ENCODE data around the gene GFPT1. TPM values are rescaled to one million over a fixed set of nuclear protein-coding genes. Genes with fewer than 3 reads are reported as not detected.

GFPT1 gene
- total RNA-seq, 4 donors from 2014 or later: 24.3 to 90.5 (median 39.5) TPM

DNA sequence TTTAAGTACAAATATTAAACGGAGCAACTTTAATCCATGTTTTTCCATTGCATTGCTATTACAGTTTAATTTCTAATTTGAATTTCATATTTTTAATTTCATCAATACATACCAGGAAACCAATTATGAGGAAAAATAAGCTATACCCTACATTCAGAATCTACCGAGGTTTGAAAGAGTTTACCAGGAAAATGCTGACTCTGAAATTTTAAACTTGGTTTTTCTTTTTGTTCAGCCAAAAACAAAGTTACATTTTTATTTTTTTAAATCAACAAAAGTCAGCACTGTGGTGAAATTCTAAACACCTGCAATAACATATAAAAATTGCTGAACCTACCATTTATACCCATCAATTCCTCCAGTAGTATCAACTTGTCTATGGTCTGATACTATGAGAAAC, 53.7 kb downstream of the GFPT1 start:
- TF ChIP-seq, protein P1, sequence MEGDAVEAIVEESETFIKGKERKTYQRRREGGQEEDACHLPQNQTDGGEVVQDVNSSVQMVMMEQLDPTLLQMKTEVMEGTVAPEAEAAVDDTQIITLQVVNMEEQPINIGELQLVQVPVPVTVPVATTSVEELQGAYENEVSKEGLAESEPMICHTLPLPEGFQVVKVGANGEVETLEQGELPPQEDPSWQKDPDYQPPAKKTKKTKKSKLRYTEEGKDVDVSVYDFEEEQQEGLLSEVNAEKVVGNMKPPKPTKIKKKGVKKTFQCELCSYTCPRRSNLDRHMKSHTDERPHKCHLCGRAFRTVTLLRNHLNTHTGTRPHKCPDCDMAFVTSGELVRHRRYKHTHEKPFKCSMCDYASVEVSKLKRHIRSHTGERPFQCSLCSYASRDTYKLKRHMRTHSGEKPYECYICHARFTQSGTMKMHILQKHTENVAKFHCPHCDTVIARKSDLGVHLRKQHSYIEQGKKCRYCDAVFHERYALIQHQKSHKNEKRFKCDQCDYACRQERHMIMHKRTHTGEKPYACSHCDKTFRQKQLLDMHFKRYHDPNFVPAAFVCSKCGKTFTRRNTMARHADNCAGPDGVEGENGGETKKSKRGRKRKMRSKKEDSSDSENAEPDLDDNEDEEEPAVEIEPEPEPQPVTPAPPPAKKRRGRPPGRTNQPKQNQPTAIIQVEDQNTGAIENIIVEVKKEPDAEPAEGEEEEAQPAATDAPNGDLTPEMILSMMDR (IDR thresholded peaks at IDR 0.05): no peak
- TF ChIP-seq POLR2A (IDR thresholded peaks at IDR 0.05): no peak
- intact Hi-C loops (cut with DNase I; ENCODE audit: low total_unique reads): no loop called here
- Histone ChIP-seq H3K36me3 (no peaks in the 10 kb centered on the region), H3K27ac (no peak overlapping the region), H3K4me3 (no peak overlapping the region), H3K4me1 (no peaks in the 10 kb centered on the region), H3K27me3 (no peaks in the 10 kb centered on the region), H3K9me3 (no peaks in the 10 kb centered on the region)
- DNase-seq: no peak

DNA sequence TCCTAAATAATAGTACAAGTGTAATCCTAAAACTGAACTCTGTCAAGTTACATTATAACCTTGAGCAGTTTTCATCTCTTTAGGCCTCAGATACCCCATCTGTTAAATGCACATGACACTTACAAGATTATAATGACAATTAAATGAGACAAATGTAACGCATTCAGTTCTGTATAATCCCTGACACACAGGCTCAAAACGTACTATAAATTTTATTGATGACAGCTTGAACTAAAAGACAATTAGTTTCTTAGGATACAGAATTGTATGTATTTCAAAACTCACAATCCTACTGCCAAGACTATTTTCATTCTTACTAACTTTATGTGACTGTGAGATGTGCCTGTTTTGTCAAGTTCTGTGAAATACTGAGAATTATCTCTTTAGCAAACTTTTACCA, 56.2 kb downstream of the GFPT1 start:
- no peaks in the 10 kb centered on the region for H3K27me3 ChIP-seq
- intact Hi-C loops (cut with DNase I; ENCODE audit: low total_unique reads): no loop called here
- no peaks in the 10 kb centered on the region for H3K4me1 ChIP-seq
- no peak overlapping the region for H3K27ac ChIP-seq
- TF ChIP-seq, protein P1 (IDR thresholded peaks at IDR 0.05): no peak
- no peak for TF ChIP-seq POLR2A (IDR thresholded peaks at IDR 0.05)
- H3K4me3 ChIP-seq: no peak overlapping the region
- no peak for DNase-seq
- H3K36me3 ChIP-seq: no peaks in the 10 kb centered on the region
- H3K9me3 ChIP-seq: no peaks in the 10 kb centered on the region

DNA sequence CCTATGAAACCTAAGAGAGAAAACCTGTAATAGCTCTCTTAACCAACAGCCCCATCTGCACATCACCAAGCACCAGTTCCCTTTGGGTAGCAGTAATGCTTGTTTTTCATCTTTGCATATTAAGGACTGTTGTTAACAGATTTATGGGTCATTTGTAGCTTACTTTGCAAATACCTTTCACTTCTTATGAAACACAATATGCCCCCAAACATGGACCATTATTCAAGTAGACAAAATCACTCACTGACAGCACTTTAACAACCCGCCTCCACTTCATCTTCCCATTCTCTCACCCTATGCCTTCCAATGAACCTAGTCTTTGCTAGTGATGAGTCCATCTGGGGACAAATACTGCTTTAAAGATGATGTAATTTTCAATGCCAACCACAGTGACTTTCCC, 64.4 kb downstream of the GFPT1 start:
- Histone ChIP-seq H3K9me3 (no peaks in the 10 kb centered on the region), H3K27me3 (no peaks in the 10 kb centered on the region), H3K36me3 (no peaks in the 10 kb centered on the region), H3K4me1 (no peaks in the 10 kb centered on the region), H3K4me3 (no peak overlapping the region), H3K27ac (no peak overlapping the region)
- TF ChIP-seq, protein P1 (IDR thresholded peaks at IDR 0.05): no peak
- no peak for TF ChIP-seq POLR2A (IDR thresholded peaks at IDR 0.05)
- no peak for DNase-seq
- intact Hi-C loops (cut with DNase I; ENCODE audit: low total_unique reads): no loop called here

DNA sequence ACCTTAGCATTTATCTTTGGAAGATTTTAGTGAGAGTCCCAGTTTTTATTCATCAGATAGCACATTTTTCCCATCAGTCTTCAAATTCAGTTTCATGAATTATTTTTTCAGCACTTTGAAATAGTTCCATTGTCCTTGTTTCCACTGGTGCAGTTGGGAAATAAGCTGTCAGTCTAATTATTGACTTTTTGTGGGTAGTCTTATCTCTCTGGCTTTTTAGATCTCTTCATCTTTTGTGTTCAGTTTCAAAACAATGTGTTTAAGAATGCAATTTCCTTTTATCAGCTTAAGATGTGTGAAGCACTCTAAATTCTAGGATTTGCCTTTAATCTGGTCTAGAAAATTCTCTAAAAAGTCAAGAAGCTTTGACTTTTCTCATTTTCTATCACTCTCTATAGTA, 70.5 kb downstream of the GFPT1 start:
- no peak for DNase-seq
- no peak for TF ChIP-seq POLR2A (IDR thresholded peaks at IDR 0.05)
- TF ChIP-seq, protein P1 (IDR thresholded peaks at IDR 0.05): no peak
- no peak overlapping the region for H3K4me3 ChIP-seq
- H3K9me3 ChIP-seq: no peaks in the 10 kb centered on the region
- no peaks in the 10 kb centered on the region for H3K36me3 ChIP-seq
- no peaks in the 10 kb centered on the region for H3K27me3 ChIP-seq
- H3K4me1 ChIP-seq: no peaks in the 10 kb centered on the region
- no peak overlapping the region for H3K27ac ChIP-seq
- intact Hi-C loops (cut with DNase I; ENCODE audit: low total_unique reads): no loop called here

DNA sequence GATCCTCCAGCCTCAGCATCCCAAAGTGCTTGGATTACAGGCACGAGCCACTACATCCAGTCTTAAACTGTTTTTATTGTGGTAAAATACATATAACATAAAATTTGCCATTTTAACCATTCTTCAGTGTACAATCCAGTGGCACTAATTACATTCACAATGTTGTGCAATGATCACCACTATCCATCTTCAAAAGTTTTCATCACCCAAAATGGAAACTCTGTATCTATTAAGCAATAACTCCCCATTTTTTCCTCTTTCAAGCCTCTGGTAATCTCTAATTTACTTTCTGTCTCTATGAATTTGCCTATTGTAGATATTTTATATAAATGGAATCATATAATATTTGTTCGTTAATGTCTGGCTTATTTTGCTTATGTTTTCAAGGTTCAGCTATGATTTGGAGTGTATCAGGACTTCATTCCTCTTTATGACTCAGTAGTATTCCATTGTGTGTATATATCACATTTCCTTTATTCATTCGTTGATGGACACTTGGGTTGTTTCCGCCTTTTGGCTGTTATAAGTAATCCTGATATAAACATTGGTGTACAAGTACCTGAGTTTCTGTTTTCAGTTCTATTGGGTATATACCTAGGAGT, 71.8 kb downstream of the GFPT1 start:
- Histone ChIP-seq H3K27ac (no peak overlapping the region), H3K27me3 (no peaks in the 10 kb centered on the region), H3K36me3 (no peaks in the 10 kb centered on the region), H3K4me3 (no peak overlapping the region), H3K4me1 (peaks cover 0 to 4% of the 10 kb centered on the region in 2 donors), H3K9me3 (no peaks in the 10 kb centered on the region)
- intact Hi-C loops (cut with DNase I; ENCODE audit: low total_unique reads): no loop called here
- TF ChIP-seq, protein P1 (IDR thresholded peaks at IDR 0.05): no peak
- TF ChIP-seq POLR2A (IDR thresholded peaks at IDR 0.05): no peak
- DNase-seq: no peak

Measured in uterus (tissue), 4 donors.